Measurements from ENCODE around the gene MYRIP. TPM values are rescaled to one million over a fixed set of nuclear protein-coding genes. Genes with fewer than 3 reads are reported as not detected.

The MYRIP gene
- total and polyA plus RNA-seq, 10 of the 15 experiments (the other 5 are each of a cell fraction or from before 2014, with no cell fraction given), result 0.03 to 0.08 (median 0.04) TPM; not detected in 6

GRCh38 chr3:40223856-40224255 is 414.4 kb downstream of the MYRIP start:
- 28% methylated on average over 4 of the region's 4 CpGs for WGBS (ENCODE audit: insufficient coverage, insufficient replicate concordance, low lambda C conversion rate, missing lambda C conversion rate)
- Histone ChIP-seq H3K79me2 (ENCODE audit: control insufficient read depth, insufficient read depth, low read length) (no peaks in the 10 kb centered on the region), H3K9me3 (replicated peaks; ENCODE audit: control insufficient read depth, insufficient read depth, low read length) (no peaks in the 10 kb centered on the region; the same call in 2 of the 3 replicates), H3K9ac (ENCODE audit: control insufficient read depth, insufficient read depth, low read length) (no peak overlapping the region), H3K27me3 (replicated peaks in 1 of 2; ENCODE audit: control insufficient read depth in 2 of 2, insufficient read depth in 2 of 2, low read length in 1 of 2) (peaks cover 0 to 2% of the 10 kb centered on the region in 2 experiments; a peak in 2 of 4 replicates), H2AFZ (ENCODE audit: control insufficient read depth, low read depth, low read length) (no peak overlapping the region), H3K4me2 (ENCODE audit: control insufficient read depth, insufficient read depth) (no peak overlapping the region), H3K27ac (ENCODE audit: control insufficient read depth, insufficient read depth) (no peak overlapping the region), H3K36me3 (ENCODE audit: control insufficient read depth in 2 of 2, insufficient read depth in 2 of 2, low read length in 1 of 2) (no peaks in the 10 kb centered on the region), H4K20me1 (ENCODE audit: control insufficient read depth, insufficient read depth) (no peaks in the 10 kb centered on the region), H3K4me3 (no peak overlapping the region), H3K4me1 (ENCODE audit: control insufficient read depth, insufficient read depth, low read length) (no peaks in the 10 kb centered on the region)
- ChIA-PET POLR2A (no interaction called here), CTCF (no interaction called here), RAD21 (ENCODE audit: unreplicated experiment) (no interaction called here), SMC1A (ENCODE audit: uncharacterized antibody, unreplicated experiment) (interaction anchor here (1.5 kb wide), 1 partner anchor 11 kb away, joined by 4 read pairs; no protein-coding TSS in a partner anchor)
- BruUV-seq (replicated peaks), result no TSS peak
- intact Hi-C loops (cut with micrococcal nuclease; ENCODE audit: unreplicated experiment), result no loop called here
- DNase-seq (ENCODE audit: low read depth, low spot score), result no peak
- TF ChIP-seq IRF4 (IDR thresholded peaks at IDR 0.05; ENCODE audit: low read depth, low read length) (no peak), SMC3 (IDR thresholded peaks at IDR 0.05; ENCODE audit: borderline replicate concordance, low read length) (no peak), MEF2B (IDR thresholded peaks at IDR 0.05; ENCODE audit: partially characterized antibody, poor library complexity, severe bottlenecking) (no peak), NR2C2 (IDR thresholded peaks at IDR 0.05; ENCODE audit: borderline replicate concordance, control insufficient read depth, insufficient read length, low read depth) (no peak), MYB (IDR thresholded peaks at IDR 0.05; ENCODE audit: borderline replicate concordance, low read depth, low read length) (no peak), MTA3 (IDR thresholded peaks at IDR 0.05; ENCODE audit: borderline replicate concordance, low read length) (no peak), STAT3 (IDR thresholded peaks at IDR 0.05; ENCODE audit: low read depth, low read length) (no peak), SREBF1 (IDR thresholded peaks at IDR 0.05; ENCODE audit: low read length) (no peak), SRF (IDR thresholded peaks at IDR 0.05; ENCODE audit: low read depth in 2 of 2, low read length in 2 of 2) (no peak), LARP7 (IDR thresholded peaks at IDR 0.05) (no peak), RUNX3 (IDR thresholded peaks at IDR 0.05; ENCODE audit: low read length) (no peak), NFIC (IDR thresholded peaks at IDR 0.05; ENCODE audit: low read depth, low read length) (no peak), ZBTB11 (CRISPR knock-in tag; IDR thresholded peaks at IDR 0.05) (no peak), SMAD5 (IDR thresholded peaks at IDR 0.05; ENCODE audit: low read depth) (no peak), RBBP5 (conservative IDR thresholded peaks at IDR 0.05) (no peak), ZNF592 (IDR thresholded peaks at IDR 0.05) (no peak), TCF12 (IDR thresholded peaks at IDR 0.05; ENCODE audit: low read depth, low read length) (no peak)
- in situ Hi-C loops (cut with MboI), result no loop called here
- no peak for ATAC-seq
- FAIRE-seq, result no peak

Measured in GM12878 (cell line).